ENCODE measurements around the gene GAPDH.

GAPDH gene

GRCh38 chr12:6548966-6549683 lies 14.8 kb downstream of the GAPDH start:
- no peak for TF ChIP-seq TCF12 (IDR thresholded peaks at IDR 0.05; ENCODE audit: low read depth)
- no peak for TF ChIP-seq USF1 (IDR thresholded peaks at IDR 0.05)
- TF ChIP-seq FOXM1 (IDR thresholded peaks at IDR 0.05; ENCODE audit: borderline replicate concordance, low read depth) = no peak
- no peak for TF ChIP-seq EP300 (IDR thresholded peaks at IDR 0.05; ENCODE audit: borderline replicate concordance)
- no peak for TF ChIP-seq NFIC (IDR thresholded peaks at IDR 0.05)
- TF ChIP-seq MAX (IDR thresholded peaks at IDR 0.05) = no peak
- TF ChIP-seq TEAD4 (IDR thresholded peaks at IDR 0.05) = no peak
- no peak for TF ChIP-seq TAF1 (IDR thresholded peaks at IDR 0.05; ENCODE audit: low read depth)
- no peak for TF ChIP-seq ZBTB7A (IDR thresholded peaks at IDR 0.05; ENCODE audit: low read depth)
- TF ChIP-seq YY1 (IDR thresholded peaks at IDR 0.05; ENCODE audit: low read depth) = no peak
- no peak for TF ChIP-seq RAD21 (IDR thresholded peaks at IDR 0.05; ENCODE audit: low read depth)
- TF ChIP-seq CEBPB (IDR thresholded peaks at IDR 0.05) = no peak
- TF ChIP-seq REST (IDR thresholded peaks at IDR 0.05; ENCODE audit: low read depth) = no peak
- no peak for TF ChIP-seq CREB1 (IDR thresholded peaks at IDR 0.05; ENCODE audit: low read depth)

- TF ChIP-seq EP300 (IDR thresholded peaks at IDR 0.05; ENCODE audit: borderline replicate concordance) = no peak
- TF ChIP-seq EGR1 (IDR thresholded peaks at IDR 0.05) = no peak
- TF ChIP-seq USF1 (IDR thresholded peaks at IDR 0.05) = no peak
- no peak for TF ChIP-seq REST (IDR thresholded peaks at IDR 0.05; ENCODE audit: low read depth)
- TF ChIP-seq TCF12 (IDR thresholded peaks at IDR 0.05; ENCODE audit: low read depth) = no peak
- no peak for TF ChIP-seq TAF1 (IDR thresholded peaks at IDR 0.05; ENCODE audit: low read depth)
- TF ChIP-seq TEAD4 (IDR thresholded peaks at IDR 0.05) = no peak
- no peak for TF ChIP-seq CREB1 (IDR thresholded peaks at IDR 0.05; ENCODE audit: low read depth)
- no peak for TF ChIP-seq RAD21 (IDR thresholded peaks at IDR 0.05; ENCODE audit: low read depth)
- TF ChIP-seq CEBPB (IDR thresholded peaks at IDR 0.05) = no peak
Measured at GRCh38 chr12:6549684-6550151, 15.4 kb downstream of the GAPDH start.

- TF ChIP-seq TAF1 (IDR thresholded peaks at IDR 0.05; ENCODE audit: low read depth) (no peak), FOXM1 (IDR thresholded peaks at IDR 0.05; ENCODE audit: borderline replicate concordance, low read depth) (no peak), TCF12 (IDR thresholded peaks at IDR 0.05; ENCODE audit: low read depth) (no peak), MAX (IDR thresholded peaks at IDR 0.05) (no peak), NFIC (IDR thresholded peaks at IDR 0.05) (no peak), EGR1 (IDR thresholded peaks at IDR 0.05) (no peak)
Measured at GRCh38 chr12:6550294-6551062, 16.2 kb downstream of the GAPDH start.

GRCh38 chr12:6551063-6551461 lies 16.7 kb downstream of the GAPDH start:
- TF ChIP-seq TAF1 (IDR thresholded peaks at IDR 0.05; ENCODE audit: low read depth) = no peak
- no peak for TF ChIP-seq TCF12 (IDR thresholded peaks at IDR 0.05; ENCODE audit: low read depth)
- no peak for TF ChIP-seq MAX (IDR thresholded peaks at IDR 0.05)

- TF ChIP-seq TCF12 (IDR thresholded peaks at IDR 0.05; ENCODE audit: low read depth) = no peak
- TF ChIP-seq ZBTB7A (IDR thresholded peaks at IDR 0.05; ENCODE audit: low read depth) = no peak
- no peak for TF ChIP-seq YY1 (IDR thresholded peaks at IDR 0.05; ENCODE audit: low read depth)
- TF ChIP-seq USF1 (IDR thresholded peaks at IDR 0.05) = no peak
- TF ChIP-seq RAD21 (IDR thresholded peaks at IDR 0.05; ENCODE audit: low read depth) = no peak
- no peak for TF ChIP-seq TAF1 (IDR thresholded peaks at IDR 0.05; ENCODE audit: low read depth)
- TF ChIP-seq FOXM1 (IDR thresholded peaks at IDR 0.05; ENCODE audit: borderline replicate concordance, low read depth) = no peak
- TF ChIP-seq CREB1 (IDR thresholded peaks at IDR 0.05; ENCODE audit: low read depth) = no peak
- TF ChIP-seq MAX (IDR thresholded peaks at IDR 0.05) = no peak
- TF ChIP-seq CEBPB (IDR thresholded peaks at IDR 0.05) = no peak
- no peak for TF ChIP-seq EGR1 (IDR thresholded peaks at IDR 0.05)
- TF ChIP-seq REST (IDR thresholded peaks at IDR 0.05; ENCODE audit: low read depth) = no peak
- TF ChIP-seq EP300 (IDR thresholded peaks at IDR 0.05; ENCODE audit: borderline replicate concordance) = no peak
- no peak for TF ChIP-seq NFIC (IDR thresholded peaks at IDR 0.05)
- no peak for TF ChIP-seq TEAD4 (IDR thresholded peaks at IDR 0.05)
Measured at GRCh38 chr12:6551496-6552139, 17.3 kb downstream of the GAPDH start.
